Nephron (organoid): Measurements from ENCODE around the gene SLC1A4.

Experiments used
- H3K27ac Mint-ChIP-seq, 3 experiments: 2 replicates each; pipeline ENCODE4 v1.8.0; 2020; ENCODE audit warnings: mixed read lengths in 3 of 3, mild to moderate bottlenecking in 2 of 3, moderate library complexity in 1 of 3
- H3K27me3 Mint-ChIP-seq: 2 replicates; pipeline ENCODE4 v1.8.0; 2021; ENCODE audit warnings: low read depth, mild to moderate bottlenecking, moderate library complexity, mixed read lengths
- H3K36me3 Mint-ChIP-seq: 2 replicates; pipeline ENCODE4 v1.8.0; 2020; ENCODE audit warnings: low read depth, mixed read lengths
- H3K4me1 Mint-ChIP-seq: 2 replicates; pipeline ENCODE4 v1.8.0; 2020; ENCODE audit warnings: mixed read lengths
- H3K4me3 Mint-ChIP-seq, 3 experiments: 2 replicates each; pipeline ENCODE4 v1.8.0; 2020; ENCODE audit warnings: mild to moderate bottlenecking in 3 of 3, mixed read lengths in 3 of 3, moderate library complexity in 2 of 3
- H3K9me3 Mint-ChIP-seq: 2 replicates; pipeline ENCODE4 v1.8.0; 2020; ENCODE audit warnings: mixed read lengths
- TF ChIP-seq, protein P1 (sequence below), 3 experiments: fragments of 200-600 bp; sonication (generic); IDR thresholded peaks; one replicate each; pipeline ENCODE4 v1.5.0; 2021; ENCODE audit warnings: antibody characterized with exemption in 3 of 3; ENCODE audit not compliant: unreplicated experiment in 3 of 3

The SLC1A4 gene

GRCh38 chr2:64976276-64976675 is 12.9 kb upstream of the SLC1A4 start:
- no peaks in the 10 kb centered on the region for H3K9me3 Mint-ChIP-seq
- TF ChIP-seq, protein P1, sequence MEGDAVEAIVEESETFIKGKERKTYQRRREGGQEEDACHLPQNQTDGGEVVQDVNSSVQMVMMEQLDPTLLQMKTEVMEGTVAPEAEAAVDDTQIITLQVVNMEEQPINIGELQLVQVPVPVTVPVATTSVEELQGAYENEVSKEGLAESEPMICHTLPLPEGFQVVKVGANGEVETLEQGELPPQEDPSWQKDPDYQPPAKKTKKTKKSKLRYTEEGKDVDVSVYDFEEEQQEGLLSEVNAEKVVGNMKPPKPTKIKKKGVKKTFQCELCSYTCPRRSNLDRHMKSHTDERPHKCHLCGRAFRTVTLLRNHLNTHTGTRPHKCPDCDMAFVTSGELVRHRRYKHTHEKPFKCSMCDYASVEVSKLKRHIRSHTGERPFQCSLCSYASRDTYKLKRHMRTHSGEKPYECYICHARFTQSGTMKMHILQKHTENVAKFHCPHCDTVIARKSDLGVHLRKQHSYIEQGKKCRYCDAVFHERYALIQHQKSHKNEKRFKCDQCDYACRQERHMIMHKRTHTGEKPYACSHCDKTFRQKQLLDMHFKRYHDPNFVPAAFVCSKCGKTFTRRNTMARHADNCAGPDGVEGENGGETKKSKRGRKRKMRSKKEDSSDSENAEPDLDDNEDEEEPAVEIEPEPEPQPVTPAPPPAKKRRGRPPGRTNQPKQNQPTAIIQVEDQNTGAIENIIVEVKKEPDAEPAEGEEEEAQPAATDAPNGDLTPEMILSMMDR (IDR thresholded peaks at IDR 0.05; ENCODE audit: unreplicated experiment in 3 of 3) = no peak
- peaks cover 2% of the 10 kb centered on the region for H3K27me3 Mint-ChIP-seq
- H3K36me3 Mint-ChIP-seq = no peaks in the 10 kb centered on the region
- no peak overlapping the region for H3K4me3 Mint-ChIP-seq
- H3K27ac Mint-ChIP-seq = no peak overlapping the region
- peaks cover 12% of the 10 kb centered on the region for H3K4me1 Mint-ChIP-seq

GRCh38 chr2:64978514-64979268 is 10.5 kb upstream of the SLC1A4 start:
- Mint-ChIP-seq H3K9me3 (no peaks in the 10 kb centered on the region), H3K27ac (no peak overlapping the region), H3K4me1 (peaks cover 12% of the 10 kb centered on the region), H3K27me3 (peaks cover 3% of the 10 kb centered on the region), H3K36me3 (no peaks in the 10 kb centered on the region), H3K4me3 (no peak overlapping the region)
- TF ChIP-seq, protein P1 (IDR thresholded peaks at IDR 0.05; ENCODE audit: unreplicated experiment in 3 of 3) = no peak

- no peaks in the 10 kb centered on the region for H3K36me3 Mint-ChIP-seq
- no peak overlapping the region for H3K27ac Mint-ChIP-seq
- peaks cover 3% of the 10 kb centered on the region for H3K27me3 Mint-ChIP-seq
Observed at GRCh38 chr2:64979744-64980143, 9.5 kb upstream of the SLC1A4 start.

GRCh38 chr2:64980183-64980582 is 9.0 kb upstream of the SLC1A4 start:
- TF ChIP-seq, protein P1 (IDR thresholded peaks at IDR 0.05; ENCODE audit: unreplicated experiment in 3 of 3) = no peak
- H3K9me3 Mint-ChIP-seq = no peaks in the 10 kb centered on the region

More at GRCh38 chr2:64979744-64980143, 9.5 kb upstream of the SLC1A4 start:
- Mint-ChIP-seq H3K9me3 (no peaks in the 10 kb centered on the region), H3K4me1 (peaks cover 12% of the 10 kb centered on the region), H3K4me3 (no peak overlapping the region)
- TF ChIP-seq, protein P1 (IDR thresholded peaks at IDR 0.05; ENCODE audit: unreplicated experiment in 3 of 3) = no peak

GRCh38 chr2:64982311-64982857 is 6.8 kb upstream of the SLC1A4 start:
- Mint-ChIP-seq H3K4me1 (peaks cover 17% of the 10 kb centered on the region), H3K9me3 (no peaks in the 10 kb centered on the region), H3K36me3 (no peaks in the 10 kb centered on the region), H3K4me3 (no peak overlapping the region), H3K27ac (no peak overlapping the region), H3K27me3 (peaks cover 3% of the 10 kb centered on the region)
- TF ChIP-seq, protein P1 (IDR thresholded peaks at IDR 0.05; ENCODE audit: unreplicated experiment in 3 of 3) = no peak

More at GRCh38 chr2:64980183-64980582, 9.0 kb upstream of the SLC1A4 start:
- peaks cover 3% of the 10 kb centered on the region for H3K27me3 Mint-ChIP-seq
- H3K27ac Mint-ChIP-seq = no peak overlapping the region
- H3K36me3 Mint-ChIP-seq = no peaks in the 10 kb centered on the region
- H3K4me1 Mint-ChIP-seq = peaks cover 10% of the 10 kb centered on the region
- H3K4me3 Mint-ChIP-seq = no peak overlapping the region

DNA sequence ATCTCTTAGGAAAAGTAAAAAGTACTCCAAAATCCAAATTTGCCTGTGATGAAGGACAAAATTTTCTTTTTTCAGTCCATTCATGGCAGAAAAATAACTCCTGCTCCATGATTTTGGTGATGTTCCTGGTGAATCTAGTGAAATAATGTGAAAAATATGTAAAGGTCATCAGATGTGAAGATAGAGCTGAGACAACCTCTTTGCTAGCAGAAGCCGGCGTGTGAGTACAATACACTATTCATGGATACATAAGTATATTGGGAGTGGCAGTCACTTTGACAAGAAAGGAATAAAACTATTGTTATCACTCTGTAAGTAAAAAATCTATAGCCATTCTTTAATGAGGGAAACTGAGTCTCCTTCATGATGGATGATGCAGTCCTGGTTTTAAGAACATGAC is 6.3 kb upstream of the SLC1A4 start:
- no peak overlapping the region for H3K27ac Mint-ChIP-seq
- H3K36me3 Mint-ChIP-seq = no peaks in the 10 kb centered on the region
- H3K9me3 Mint-ChIP-seq = no peaks in the 10 kb centered on the region
- H3K4me1 Mint-ChIP-seq = peaks cover 18% of the 10 kb centered on the region
- TF ChIP-seq, protein P1 (IDR thresholded peaks at IDR 0.05; ENCODE audit: unreplicated experiment in 3 of 3) = no peak
- no peak overlapping the region for H3K4me3 Mint-ChIP-seq
- peaks cover 3% of the 10 kb centered on the region for H3K27me3 Mint-ChIP-seq
